ENCODE data around the gene SIRPG. TPM values are rescaled to one million over a fixed set of nuclear protein-coding genes. Genes with fewer than 3 reads are reported as not detected.

SIRPG gene
- total and polyA plus RNA-seq, 2 of the 13 experiments (the other 11 are each of a cell fraction or from before 2014, with no cell fraction given), result not detected

- no peak for TF ChIP-seq ZNF530 (CRISPR knock-in tag; IDR thresholded peaks at IDR 0.05; ENCODE audit: low read depth)
- TF ChIP-seq ADNP (CRISPR knock-in tag; IDR thresholded peaks at IDR 0.05), result no peak
- TF ChIP-seq, protein P1, sequence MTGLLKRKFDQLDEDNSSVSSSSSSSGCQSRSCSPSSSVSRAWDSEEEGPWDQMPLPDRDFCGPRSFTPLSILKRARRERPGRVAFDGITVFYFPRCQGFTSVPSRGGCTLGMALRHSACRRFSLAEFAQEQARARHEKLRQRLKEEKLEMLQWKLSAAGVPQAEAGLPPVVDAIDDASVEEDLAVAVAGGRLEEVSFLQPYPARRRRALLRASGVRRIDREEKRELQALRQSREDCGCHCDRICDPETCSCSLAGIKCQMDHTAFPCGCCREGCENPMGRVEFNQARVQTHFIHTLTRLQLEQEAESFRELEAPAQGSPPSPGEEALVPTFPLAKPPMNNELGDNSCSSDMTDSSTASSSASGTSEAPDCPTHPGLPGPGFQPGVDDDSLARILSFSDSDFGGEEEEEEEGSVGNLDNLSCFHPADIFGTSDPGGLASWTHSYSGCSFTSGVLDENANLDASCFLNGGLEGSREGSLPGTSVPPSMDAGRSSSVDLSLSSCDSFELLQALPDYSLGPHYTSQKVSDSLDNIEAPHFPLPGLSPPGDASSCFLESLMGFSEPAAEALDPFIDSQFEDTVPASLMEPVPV (CRISPR knock-in tag; IDR thresholded peaks at IDR 0.05), result no peak
- TF ChIP-seq, protein P2, sequence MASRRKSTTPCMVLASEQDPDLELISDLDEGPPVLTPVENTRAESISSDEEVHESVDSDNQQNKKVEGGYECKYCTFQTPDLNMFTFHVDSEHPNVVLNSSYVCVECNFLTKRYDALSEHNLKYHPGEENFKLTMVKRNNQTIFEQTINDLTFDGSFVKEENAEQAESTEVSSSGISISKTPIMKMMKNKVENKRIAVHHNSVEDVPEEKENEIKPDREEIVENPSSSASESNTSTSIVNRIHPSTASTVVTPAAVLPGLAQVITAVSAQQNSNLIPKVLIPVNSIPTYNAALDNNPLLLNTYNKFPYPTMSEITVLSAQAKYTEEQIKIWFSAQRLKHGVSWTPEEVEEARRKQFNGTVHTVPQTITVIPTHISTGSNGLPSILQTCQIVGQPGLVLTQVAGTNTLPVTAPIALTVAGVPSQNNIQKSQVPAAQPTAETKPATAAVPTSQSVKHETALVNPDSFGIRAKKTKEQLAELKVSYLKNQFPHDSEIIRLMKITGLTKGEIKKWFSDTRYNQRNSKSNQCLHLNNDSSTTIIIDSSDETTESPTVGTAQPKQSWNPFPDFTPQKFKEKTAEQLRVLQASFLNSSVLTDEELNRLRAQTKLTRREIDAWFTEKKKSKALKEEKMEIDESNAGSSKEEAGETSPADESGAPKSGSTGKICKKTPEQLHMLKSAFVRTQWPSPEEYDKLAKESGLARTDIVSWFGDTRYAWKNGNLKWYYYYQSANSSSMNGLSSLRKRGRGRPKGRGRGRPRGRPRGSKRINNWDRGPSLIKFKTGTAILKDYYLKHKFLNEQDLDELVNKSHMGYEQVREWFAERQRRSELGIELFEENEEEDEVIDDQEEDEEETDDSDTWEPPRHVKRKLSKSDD (CRISPR knock-in tag; IDR thresholded peaks at IDR 0.05; ENCODE audit: low read depth), result no peak
- TF ChIP-seq ZNF101 (CRISPR knock-in tag; IDR thresholded peaks at IDR 0.05; ENCODE audit: borderline replicate concordance, low read depth), result no peak
- TF ChIP-seq FOSL2 (CRISPR knock-in tag; IDR thresholded peaks at IDR 0.05), result no peak
- no peak for TF ChIP-seq MAFG (CRISPR knock-in tag; IDR thresholded peaks at IDR 0.05)
- no peak for TF ChIP-seq ZNF337 (CRISPR knock-in tag; IDR thresholded peaks at IDR 0.05; ENCODE audit: borderline replicate concordance, low read depth)
- TF ChIP-seq, protein P3, sequence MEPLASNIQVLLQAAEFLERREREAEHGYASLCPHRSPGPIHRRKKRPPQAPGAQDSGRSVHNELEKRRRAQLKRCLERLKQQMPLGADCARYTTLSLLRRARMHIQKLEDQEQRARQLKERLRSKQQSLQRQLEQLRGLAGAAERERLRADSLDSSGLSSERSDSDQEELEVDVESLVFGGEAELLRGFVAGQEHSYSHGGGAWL (CRISPR knock-in tag; IDR thresholded peaks at IDR 0.05), result no peak
- TF ChIP-seq, protein P4, sequence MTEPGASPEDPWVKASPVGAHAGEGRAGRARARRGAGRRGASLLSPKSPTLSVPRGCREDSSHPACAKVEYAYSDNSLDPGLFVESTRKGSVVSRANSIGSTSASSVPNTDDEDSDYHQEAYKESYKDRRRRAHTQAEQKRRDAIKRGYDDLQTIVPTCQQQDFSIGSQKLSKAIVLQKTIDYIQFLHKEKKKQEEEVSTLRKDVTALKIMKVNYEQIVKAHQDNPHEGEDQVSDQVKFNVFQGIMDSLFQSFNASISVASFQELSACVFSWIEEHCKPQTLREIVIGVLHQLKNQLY (CRISPR knock-in tag; IDR thresholded peaks at IDR 0.05), result no peak
- TF ChIP-seq DPF2 (CRISPR knock-in tag; IDR thresholded peaks at IDR 0.05; ENCODE audit: borderline replicate concordance, low read depth), result no peak; the same call in 1 of the 2 replicates
- TF ChIP-seq, protein P5, sequence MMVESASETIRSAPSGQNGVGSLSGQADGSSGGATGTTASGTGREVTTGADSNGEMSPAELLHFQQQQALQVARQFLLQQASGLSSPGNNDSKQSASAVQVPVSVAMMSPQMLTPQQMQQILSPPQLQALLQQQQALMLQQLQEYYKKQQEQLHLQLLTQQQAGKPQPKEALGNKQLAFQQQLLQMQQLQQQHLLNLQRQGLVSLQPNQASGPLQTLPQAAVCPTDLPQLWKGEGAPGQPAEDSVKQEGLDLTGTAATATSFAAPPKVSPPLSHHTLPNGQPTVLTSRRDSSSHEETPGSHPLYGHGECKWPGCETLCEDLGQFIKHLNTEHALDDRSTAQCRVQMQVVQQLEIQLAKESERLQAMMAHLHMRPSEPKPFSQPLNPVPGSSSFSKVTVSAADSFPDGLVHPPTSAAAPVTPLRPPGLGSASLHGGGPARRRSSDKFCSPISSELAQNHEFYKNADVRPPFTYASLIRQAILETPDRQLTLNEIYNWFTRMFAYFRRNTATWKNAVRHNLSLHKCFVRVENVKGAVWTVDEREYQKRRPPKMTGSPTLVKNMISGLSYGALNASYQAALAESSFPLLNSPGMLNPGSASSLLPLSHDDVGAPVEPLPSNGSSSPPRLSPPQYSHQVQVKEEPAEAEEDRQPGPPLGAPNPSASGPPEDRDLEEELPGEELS (CRISPR knock-in tag; IDR thresholded peaks at IDR 0.05), result peak; percentile 73
- no peak for TF ChIP-seq ZNF709 (CRISPR knock-in tag; IDR thresholded peaks at IDR 0.05)
- no peak for TF ChIP-seq MTF1 (CRISPR knock-in tag; IDR thresholded peaks at IDR 0.05)
- no peak for TF ChIP-seq BCL3 (CRISPR knock-in tag; IDR thresholded peaks at IDR 0.05)
- no peak for TF ChIP-seq PLRG1 (conservative IDR thresholded peaks at IDR 0.05)
- TF ChIP-seq TAF1 (CRISPR knock-in tag; IDR thresholded peaks at IDR 0.05), result no peak
- TF ChIP-seq ZNF33A (CRISPR knock-in tag; IDR thresholded peaks at IDR 0.05; ENCODE audit: borderline replicate concordance), result no peak
- no peak for TF ChIP-seq DZIP1 (CRISPR knock-in tag; IDR thresholded peaks at IDR 0.05)
- no peak for TF ChIP-seq DMAP1 (CRISPR knock-in tag; IDR thresholded peaks at IDR 0.05)
Observed at GRCh38 chr20:1636621-1637020, 21.0 kb downstream of the SIRPG start (continued).
